Aortic smooth muscle cell (primary cell): ENCODE data around the gene ZFP90. TPM values are rescaled to one million over a fixed set of nuclear protein-coding genes. Genes with fewer than 3 reads are reported as not detected.

Source experiments
- total RNA-seq: library from RNA; depleted of rRNA; stranded (reverse); fragments of >200 nt; gene quantifications from 2 replicates; pipeline ENCODE4 v1.2.3, GENCODE V29; 2014

ZFP90 gene
- total RNA-seq: 16.8 and 19.3 TPM in 2 replicates

DNA sequence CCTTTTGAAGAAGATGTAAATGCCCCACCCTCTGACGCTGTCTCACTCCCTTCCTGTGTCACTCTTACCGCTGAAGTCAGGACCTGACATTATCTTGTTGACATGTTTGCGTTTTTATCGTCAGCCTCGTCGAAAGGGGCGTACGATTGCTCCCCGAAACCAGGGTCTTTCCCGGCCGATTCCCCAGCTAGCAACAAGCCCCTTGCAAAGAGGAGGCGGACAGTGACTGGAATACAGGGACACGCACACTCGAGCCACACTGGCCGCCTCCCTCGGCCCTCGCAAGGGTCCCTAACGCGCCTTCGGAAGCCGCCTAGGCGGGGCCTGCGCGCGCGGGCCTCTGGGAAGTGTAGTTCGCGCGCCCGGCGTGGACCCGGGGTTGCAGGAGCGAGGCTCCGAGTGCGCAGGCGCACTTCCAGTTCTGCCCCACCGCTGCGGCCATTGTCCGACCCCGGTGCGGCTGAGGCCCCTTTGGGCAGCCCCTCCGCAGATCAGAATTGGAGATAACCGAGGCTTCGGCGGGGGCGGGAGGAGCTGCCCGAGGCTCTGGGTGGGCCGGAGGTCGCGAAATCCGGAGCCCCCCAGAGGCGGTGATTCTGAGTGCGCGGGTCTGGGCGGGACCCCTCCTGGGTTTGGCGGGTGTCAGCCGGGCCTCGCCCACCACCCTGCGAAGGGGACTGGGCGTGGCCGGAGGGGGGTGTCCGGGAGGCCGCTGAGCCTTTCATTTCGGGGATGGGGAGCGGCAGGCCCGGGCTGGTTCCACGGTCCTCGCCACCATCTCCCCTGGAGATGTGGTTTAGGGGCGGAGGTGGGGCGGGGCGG lies at the start of gene ZFP90:
Gene ZFP90 (plus strand): TSS at position 412 of the 822 bp plus-strand sequence. CDS start 502 bp downstream, outside the sequence.

Other genes with a start within 250 kb of the ZFP90 start
- 12.8 and 16.0 TPM in 2 replicates for gene SLC7A6OS, start 228.3 kb upstream of the ZFP90 start, total RNA-seq
- gene PRMT7, start 228.3 kb upstream of the ZFP90 start, total RNA-seq: 33.5 and 56.3 TPM in 2 replicates
- not detected in 2 replicates for gene SMPD3, start 90.8 kb upstream of the ZFP90 start, total RNA-seq
- not detected in 2 replicates for gene CDH3, start 106.0 kb downstream of the ZFP90 start, total RNA-seq
- under 0.01 TPM in 1 of 2 replicates, not detected in the other for gene CDH1, start 198.0 kb downstream of the ZFP90 start, total RNA-seq